Right lung (tissue), 10 donors: ENCODE data around the gene ALG1L2. TPM values are rescaled to one million over a fixed set of nuclear protein-coding genes. Genes with fewer than 3 reads are reported as not detected.
"Not testable (repeated sequence)": the region's sequence is repeated elsewhere in the genome, so short reads cannot be mapped to it uniquely, and the experiment has no call there.

Experiments
- DNase-seq, 2 donors: peaks; one replicate each; pipeline ENCODE4 v3.0.0-alpha.2; 2013
- long read RNA-seq, 8 donors: transcript quantifications; one replicate each; lab custom pipeline, GENCODE V29; 2026
- polyA plus RNA-seq, 5 donors: library from polyadenylated mRNA; unstranded; fragments of 120-200 nt; gene quantifications; one replicate each; pipeline versions ENCODE4 v1.2.1 to v1.2.3, GENCODE V29; 2013; ENCODE audit warnings: inconsistent platforms in 1 of 5, low replicate concordance in 1 of 5; ENCODE audit not compliant: insufficient read length in 5 of 5, insufficient read depth in 1 of 5

Gene ALG1L2, protein sequence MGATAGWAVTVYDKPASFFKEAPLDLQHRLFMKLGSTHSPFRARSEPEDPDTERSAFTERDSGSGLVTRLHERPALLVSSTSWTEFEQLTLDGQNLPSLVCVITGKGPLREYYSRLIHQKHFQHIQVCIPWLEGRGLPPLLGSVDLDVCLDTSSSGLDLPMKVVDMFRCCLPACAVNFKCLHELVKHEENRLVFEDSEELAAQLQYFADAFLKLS
- polyA plus RNA-seq, result 1 to 10 TPM; 2.4 to 4.7 (median 3.9) TPM
- long read RNA-seq, donor 1, result 0 reads
- long read RNA-seq, donor 2, result 0 reads
- long read RNA-seq, donor 3, result 0 reads
- long read RNA-seq, donor 4, result 0 reads
- long read RNA-seq, donor 5, partial matches to known transcripts, result 19 of 19 reads
- long read RNA-seq, donor 5, other reads (novel, unspliced or antisense), result 0 of 19 reads
- long read RNA-seq, donor 6, result 0 reads
- long read RNA-seq, donor 7, result 0 reads
- long read RNA-seq, donor 8, result 0 reads

DNA sequence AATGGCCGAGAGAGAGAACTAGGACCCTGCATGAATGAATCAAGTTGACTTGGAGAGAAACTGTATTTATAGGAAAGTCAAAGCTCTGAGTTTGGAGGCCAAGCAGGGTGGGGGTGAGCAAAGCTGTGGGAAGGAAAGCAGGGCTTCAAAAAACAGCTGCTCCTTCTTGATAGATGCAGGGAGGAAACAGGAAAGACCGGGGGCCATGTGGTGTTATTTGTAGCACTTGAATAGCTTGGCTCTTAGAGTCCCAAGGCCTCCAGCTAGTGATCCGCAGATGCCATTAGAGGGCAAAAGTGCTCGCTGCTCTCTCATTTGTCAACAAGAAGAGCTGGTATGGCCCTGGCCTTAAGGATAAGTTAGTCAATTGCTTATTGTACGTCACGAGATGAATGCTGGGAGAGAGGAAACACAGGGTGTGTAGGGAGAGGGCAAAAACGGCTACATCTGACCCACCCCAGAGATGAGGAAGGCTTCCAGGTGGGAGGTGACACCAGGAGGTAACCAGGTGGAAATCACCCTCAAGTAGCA is at the start of gene ALG1L2:
Gene ALG1L2 (plus strand): TSS at position 481 of the 531 bp plus-strand sequence. CDS start 186 bp downstream, outside the sequence.
- peak in 1 of 2 donors; percentile 20 for DNase-seq

DNA sequence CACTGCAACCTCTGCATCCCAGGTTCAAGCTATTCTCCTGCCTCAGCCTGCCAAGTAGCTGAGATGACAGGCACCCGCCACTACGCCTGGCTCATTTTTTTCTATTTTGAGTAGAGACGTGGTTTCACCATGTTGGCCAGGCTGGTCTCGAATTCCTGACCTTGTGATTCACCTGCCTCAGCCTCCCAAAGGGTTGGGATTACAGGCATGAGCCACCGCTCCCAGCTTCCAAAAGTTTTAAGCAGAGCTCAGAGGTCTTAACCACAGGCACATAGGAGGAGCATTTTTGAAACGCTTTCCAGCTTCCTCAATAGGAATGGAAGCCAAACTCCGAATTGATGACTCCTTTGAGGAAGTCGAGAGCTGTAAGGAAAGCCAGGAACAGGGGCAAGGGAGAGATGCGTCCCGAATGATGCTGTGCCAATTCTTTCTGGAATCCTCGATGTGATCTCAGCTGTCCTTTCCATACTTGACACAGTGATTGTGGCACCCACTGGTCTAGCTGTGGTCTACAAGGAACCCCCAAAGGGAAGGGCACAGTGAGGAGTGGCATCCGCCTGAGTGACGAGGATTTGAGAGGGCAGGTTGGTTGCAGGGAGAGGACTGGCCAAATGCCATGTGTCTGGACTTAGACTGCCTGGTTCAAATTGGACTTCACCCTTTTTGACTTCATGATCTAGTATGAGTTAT is 44.4 kb upstream of the ALG1L2 start:
- not testable (repeated sequence) for DNase-seq

DNA sequence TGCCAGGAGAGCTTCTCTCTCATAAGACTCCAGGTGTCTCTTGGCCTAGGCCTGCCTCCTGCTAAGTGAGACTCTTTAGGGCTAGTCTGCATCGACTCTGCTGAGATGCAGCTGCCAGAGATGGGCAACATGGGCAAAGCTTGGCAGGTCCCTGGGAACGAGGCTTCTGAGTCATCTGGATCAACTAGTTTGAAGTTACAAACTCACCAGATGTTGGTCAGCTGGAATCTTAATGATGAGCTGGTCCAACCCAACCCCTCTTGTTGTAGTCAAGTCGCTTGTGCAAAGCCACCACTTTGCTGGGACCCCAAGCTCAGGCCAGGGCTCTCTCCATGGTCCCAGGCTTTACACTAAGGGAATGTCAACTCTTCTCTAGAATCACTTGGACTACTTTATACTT is 38.9 kb upstream of the ALG1L2 start:
- DNase-seq, result not testable (repeated sequence)

DNA sequence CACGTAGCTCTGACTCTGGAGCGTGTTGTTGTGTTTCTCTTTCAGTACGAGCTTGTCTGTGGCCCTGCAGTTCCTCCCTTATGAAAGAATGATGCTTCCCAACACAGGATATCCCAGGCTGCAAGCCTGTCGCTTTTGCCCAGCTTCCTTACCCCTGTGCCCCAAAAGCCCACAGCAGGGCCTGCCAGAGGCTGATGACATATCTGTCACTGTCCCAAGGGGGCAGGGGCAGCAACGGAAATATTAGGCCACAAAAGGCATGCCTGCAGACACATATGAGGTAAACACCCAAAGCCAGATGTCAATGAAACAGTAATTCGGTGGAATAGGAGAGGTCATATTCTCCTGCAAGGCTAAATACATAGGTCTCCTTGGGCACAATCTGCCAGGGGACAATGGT is 38.0 kb upstream of the ALG1L2 start:
- not testable (repeated sequence) for DNase-seq

DNA sequence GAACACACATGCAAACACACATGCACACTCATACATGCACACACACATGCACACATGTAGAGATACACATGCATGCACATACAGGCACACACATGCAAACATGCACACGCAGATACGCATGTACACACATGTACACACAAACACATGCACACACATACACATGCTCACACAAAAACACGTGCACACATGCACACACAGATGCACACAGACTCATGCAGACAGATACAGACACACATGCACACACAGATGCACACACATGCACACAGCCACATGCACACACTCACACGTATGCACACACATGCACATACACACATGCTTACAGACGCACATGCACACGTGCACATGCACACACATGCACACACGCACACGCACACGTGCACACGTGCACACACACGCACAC is 37.3 kb upstream of the ALG1L2 start:
- DNase-seq, result no peak

DNA sequence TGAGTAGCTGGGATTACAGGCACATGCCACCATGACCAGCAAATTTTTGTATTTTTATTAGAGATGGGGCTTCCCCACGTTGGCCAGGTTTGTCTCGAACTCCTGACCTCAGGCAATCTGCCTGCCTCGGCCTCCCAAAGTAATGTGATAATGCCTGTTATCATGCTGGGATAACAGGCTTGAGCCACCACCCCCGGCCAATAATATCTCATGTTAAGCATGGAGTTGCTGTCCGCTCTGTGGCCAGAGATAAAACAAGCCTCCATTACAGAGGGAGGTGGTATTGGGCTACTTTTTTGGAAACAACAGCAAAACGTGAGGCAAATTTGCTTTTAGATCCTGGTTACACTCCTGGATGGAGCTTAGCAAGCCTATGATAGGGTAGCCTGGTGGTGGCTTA is 32.9 kb upstream of the ALG1L2 start:
- DNase-seq, result no peak

DNA sequence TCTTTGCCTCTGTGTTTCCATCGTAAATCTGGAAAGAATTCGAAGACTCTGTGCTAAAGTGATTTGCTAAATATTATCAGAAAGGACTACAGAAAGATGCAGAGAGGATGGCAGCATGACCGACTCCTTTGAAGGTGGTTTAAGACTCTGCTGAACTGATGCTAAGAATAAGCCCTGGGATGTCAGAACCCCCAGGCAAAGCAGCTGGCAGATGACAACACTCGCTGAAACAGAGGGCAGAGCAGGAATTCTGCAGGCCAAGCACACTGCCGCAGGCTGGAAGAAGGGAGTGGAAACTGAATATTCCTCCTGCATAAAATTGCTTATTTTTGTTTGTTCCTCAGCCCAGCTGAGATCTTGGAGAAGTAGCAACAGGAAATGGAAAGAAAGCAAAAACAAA is 29.3 kb upstream of the ALG1L2 start:
- not testable (repeated sequence) for DNase-seq

DNA sequence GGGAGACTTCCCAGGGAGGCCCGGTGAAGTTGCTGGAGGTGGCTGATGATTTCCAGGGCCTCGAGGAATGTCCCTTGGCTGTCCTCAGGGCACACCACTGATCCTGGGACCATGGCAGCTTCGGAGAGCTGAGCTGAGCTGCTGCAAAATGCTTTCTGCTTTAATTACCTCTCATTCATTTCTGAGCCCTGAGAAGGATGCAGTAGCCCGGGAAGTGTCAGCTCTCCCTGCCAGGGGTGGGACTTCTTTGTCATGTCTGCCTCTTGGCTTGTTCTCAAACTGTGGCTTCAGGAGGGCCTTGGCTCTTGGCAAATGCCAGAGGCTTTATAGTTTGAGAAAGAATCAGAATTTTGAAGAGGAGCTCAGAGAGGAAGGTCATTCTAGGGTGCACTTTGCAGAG is 28.7 kb upstream of the ALG1L2 start:
- not testable (repeated sequence) for DNase-seq

DNA sequence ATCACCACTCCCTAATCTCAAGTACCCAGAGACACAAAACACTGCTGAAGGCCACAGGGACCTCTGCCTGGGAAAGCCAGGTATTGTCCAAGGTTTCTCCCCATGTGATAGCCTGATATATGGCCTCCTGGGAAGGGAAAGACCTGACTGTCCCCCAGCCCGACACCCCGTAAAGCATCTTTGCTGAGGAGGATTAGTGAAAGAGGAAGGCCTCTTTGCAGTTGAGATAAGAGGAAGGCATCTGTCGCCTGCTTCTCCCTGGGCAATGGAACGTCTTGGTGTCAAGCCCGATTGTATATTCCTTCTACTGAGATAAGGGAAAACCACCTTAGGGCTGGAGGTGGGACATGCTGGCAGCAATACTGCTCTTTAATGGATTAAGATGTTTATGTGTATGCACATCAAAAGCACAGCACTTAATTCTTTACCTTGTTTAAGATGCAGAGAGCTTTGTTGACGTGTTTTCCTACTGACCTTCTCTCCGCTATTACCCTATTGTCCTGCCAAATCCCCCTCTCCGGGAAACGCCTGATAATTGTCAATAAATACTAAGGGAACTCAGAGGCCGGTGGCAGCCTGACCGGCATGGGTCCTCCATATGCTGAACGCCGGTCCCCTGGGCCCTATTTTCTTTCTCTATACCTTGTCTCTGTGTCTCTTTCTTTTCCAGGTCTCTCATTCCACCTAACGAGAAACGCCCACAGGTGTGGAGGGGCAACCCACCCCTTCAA is 23.9 kb upstream of the ALG1L2 start:
- not testable (repeated sequence) for DNase-seq

DNA sequence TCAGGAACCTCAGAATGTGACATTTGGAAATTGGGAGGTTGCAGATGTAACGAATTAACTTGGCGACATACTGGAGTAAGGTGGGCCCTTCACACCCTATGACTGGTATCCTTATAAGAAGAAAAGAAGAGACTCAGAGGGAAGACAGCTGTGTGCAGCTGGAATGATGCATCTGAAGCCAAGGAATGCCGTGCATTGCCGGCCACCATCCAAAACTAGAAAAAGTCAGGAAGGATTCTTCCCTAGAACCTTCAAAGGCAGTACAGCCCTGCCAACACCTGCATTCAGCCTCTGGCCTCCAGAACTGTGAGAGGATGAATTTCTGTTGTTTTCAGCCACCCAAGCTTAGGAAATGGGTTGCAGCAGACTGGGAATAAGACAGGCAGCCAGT is 23.4 kb upstream of the ALG1L2 start:
- peak; percentile 18 to 41 for DNase-seq

DNA sequence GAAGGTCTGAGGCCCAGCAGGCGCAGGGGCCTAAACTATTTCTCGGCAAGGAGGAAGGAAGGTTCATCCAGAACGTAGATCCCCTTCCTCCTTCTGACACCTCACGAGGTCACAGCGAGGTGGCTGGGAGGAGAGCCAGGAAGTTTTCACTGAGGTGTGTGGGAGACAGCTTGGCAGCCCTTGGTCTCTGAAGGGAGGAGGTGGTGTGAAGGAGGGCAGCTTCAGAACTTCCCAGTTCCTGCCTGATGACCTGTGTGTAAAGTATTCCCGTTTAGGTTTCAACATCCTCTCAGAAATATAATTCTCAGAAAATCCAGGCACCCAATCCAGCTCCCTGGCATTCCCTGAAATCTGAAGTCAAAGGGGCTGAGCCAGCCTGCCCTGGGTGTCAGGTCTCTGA is 22.9 kb upstream of the ALG1L2 start:
- not testable (repeated sequence) for DNase-seq

DNA sequence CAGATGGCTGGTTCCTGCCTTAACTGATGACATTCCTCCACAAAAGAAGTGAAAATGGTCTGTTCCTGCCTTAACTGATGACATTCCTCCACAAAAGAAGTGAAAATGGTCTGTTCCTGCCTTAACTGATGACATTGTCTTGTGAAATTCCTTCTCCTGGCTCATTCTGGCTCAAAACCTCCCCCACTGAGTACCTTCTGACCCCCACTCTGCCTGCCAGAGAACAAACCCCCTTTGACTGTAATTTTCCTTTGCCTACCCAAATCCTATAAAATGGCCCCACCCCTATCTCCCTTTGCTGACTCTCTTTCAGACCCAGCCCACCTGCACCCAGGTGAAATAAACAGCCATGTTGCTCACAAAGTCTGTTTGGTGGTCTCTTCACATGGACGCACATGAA is 22.5 kb upstream of the ALG1L2 start:
- not testable (repeated sequence) for DNase-seq

DNA sequence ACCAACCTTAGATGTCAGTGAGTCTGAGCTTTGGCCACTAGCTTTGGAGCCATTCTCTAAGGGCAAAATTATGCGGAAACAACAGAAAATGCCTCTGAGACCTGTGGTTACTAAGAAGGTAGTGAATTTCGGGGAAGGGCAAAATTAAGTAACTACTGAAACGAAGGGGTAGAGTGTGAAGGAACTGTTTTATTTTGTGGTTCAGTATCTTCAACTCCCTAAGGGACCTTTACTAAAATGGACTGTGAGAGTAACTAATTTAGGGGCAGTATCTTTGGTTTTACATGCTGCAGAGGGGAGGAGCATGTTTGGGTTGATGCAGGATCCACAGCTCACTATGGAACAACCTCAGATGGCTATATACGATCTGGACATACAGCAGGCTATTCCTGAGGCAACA is 8.0 kb upstream of the ALG1L2 start:
- DNase-seq, result no peak

DNA sequence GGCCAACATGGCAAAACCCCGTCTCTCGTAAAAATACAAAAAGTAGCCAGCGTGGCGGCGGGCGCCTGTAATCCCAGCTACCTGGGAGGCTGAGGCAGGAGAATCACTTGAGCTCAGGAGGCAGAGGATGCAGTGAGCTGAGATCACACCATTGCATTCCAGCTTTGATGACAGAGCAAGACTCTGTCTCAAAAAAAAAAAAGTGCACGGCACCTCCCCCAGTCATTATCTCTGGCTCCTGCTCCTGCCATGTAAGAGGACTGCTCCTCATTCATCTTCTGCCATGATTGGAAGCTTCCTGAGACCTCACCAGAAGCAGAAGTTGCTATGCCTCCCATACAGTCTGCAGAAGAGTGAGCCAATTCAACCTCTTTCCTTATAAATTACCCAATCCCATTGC is 4.0 kb upstream of the ALG1L2 start:
- no peak for DNase-seq

DNA sequence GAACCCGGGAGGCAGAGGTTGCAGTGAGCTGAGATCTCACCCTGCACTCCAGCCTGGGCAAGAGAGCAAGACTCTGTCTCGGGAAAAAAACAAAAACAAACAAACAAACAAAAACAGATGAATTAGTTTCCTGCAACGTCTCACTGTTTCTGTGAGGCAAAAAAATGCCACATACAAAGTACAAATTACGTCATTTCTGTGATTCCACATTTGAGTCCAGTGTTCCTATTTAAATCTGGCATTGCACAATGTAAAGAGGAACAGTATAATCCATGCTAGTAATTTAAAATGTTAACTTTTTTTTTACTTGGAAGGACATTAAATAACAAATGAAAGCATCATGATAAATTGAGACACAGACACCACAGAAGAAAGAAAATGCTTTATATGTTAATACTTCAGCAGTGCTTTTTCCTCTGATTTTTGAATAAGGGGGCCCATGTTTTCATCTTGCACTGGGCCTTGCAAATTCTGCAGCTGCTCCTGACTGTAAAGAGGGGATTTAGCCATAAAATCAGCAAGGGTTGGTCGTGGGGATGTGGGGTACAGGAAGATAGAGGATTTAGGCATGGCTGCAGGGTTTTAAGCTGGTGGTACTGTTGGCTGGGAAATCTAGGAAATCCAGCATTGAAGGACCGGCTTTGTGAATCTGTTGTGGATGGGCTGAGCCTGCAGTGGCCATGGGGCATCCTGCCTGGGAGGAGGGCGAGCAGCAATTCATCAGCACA is 1.9 kb downstream of the ALG1L2 start:
- DNase-seq, result not testable (repeated sequence)

DNA sequence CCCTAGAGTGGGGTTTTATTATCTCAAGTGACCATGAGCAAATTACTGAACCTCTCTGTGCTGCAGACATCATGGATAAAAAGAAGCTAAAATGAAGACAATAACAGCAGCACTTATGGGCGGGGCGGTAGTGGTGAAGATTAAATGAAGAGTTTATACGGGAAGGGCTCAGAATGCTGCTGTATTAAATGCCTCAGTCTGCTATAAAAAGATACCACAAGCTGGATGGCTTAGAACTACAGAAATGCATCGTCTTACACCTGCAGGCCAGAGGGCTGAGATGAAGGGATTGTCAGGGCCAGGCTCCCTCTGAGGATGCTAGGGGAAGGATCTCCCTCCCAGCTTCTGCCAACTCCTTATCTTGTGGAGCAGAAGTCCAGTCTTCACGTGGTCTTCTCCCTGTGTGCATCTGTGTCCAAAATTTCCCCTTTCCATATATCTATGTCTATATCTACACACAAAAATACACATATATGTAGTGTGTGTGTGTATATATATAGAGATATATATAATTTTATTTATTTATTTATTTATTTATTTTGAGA is 2.9 kb downstream of the ALG1L2 start:
- no peak for DNase-seq

DNA sequence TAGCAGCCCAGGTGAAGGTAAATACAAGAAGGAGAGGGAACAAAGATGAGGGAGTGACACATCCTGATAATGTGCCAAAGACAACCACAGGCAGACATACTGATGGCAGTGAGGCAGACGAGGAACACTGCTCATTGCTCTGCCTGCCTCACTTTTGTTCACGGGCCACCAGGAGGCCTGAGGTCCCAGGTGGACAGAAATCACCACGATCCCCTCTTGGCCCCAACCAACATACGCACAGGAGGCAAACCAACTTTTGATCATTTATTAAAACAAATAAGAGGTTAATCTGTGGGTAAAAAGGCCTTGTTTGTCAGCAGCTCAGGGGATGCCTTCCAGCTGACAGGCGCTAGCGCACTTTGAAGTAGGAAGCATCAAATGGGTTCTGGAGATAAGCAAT is 4.2 kb downstream of the ALG1L2 start:
- no peak for DNase-seq

DNA sequence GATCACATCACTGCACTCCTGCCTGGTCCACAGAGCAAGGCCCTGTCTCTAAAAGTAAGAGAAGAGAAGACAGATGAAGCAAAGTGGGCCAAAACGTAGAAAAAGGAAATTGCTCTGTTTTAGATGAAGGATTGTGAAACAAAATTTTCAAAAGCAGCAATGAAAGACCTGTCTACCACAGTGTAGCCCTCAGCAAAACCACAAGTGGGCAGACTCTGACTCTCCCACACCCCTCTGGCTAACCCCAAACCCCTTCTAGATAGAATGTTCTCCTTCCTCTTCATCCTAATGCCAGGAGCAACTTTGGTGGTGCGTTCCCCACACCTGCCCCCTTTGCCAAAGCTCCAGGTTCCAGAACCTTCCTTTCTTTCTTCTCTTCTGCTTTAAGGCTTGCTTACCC is 5.0 kb downstream of the ALG1L2 start:
- DNase-seq, result not testable (repeated sequence)

DNA sequence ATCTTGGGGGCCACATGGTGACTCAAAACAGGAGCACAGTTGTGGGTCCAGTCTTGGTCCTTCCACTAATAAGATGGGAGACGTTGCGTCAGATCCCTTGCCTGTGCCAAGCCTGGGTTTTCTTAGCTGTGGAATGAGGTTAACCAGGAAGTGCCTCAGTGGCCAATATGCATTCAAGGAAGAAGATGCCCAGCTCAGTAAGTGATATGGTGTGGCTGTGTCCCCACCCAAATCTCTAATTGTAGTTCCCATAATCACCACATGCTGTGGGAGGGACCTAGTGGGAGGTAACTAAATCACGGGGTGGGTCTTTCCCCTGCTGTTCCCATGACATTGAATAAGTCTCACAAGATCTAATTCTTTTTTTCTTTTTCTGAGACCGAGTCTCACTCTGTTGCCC is 6.4 kb downstream of the ALG1L2 start:
- no peak for DNase-seq

DNA sequence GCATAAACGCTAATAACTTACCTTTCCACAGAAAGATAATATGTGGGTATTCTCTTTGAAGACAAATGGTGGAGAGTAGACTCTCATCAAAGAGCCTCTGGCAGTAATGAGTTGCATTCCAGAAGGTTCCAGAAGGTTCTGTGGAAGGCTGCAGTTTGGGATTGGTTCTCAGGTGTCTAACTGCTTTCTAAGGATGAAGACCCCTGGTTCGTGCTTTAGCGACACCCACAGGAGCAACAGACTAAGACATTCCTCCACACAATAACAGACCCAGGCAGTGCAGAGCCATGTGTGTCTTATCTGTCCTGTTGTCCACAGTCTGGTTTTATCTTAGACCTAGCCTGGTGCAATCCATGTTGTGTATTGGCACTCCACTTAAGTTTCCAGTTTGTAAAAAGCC is 9.1 kb downstream of the ALG1L2 start:
- not testable (repeated sequence) for DNase-seq

DNA sequence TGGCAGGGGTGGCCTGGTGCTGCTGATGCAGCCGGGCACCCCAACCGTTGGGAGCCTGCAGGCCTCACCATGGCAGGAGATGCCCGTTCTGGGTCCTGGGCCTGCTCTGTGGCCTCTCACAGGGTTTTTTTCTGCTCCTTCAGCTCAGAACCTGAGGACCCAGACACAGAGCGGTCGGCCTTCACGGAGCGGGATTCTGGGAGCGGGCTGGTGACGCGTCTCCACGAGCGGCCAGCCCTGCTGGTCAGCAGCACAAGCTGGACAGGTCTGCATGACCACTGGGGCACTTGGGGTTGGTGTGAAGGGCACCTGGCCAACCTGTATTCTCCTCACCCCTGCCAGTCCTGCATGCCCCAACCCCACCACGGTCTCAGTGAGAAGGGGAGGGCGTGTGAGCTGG is 10.3 kb downstream of the ALG1L2 start:
- DNase-seq, result no peak
